Measurements from ENCODE around the gene SRRM5. TPM values are rescaled to one million over a fixed set of nuclear protein-coding genes. Genes with fewer than 3 reads are reported as not detected.

Gene SRRM5
- total and polyA plus RNA-seq, 2 of the 13 experiments (the other 11 are each of a cell fraction or from before 2014, with no cell fraction given): 0.11 to 0.16 TPM

- TF ChIP-seq ZNF574 (CRISPR knock-in tag; IDR thresholded peaks at IDR 0.05): no peak
- TF ChIP-seq AHDC1 (CRISPR knock-in tag; IDR thresholded peaks at IDR 0.05; ENCODE audit: borderline replicate concordance): no peak
- no peak for TF ChIP-seq ZSCAN29 (CRISPR knock-in tag; conservative IDR thresholded peaks at IDR 0.05)
Measured at GRCh38 chr19:43562698-43563241, 49.1 kb upstream of the SRRM5 start (continued).

Data from HepG2 (cell line).